GM11168 (cell line): ENCODE data around the gene TMEM98.
"Not testable (repeated sequence)": the region's sequence is repeated elsewhere in the genome, so short reads cannot be mapped to it uniquely, and the experiment has no call there.

Experiments used
- in situ Hi-C: fragments of 300-500 bp; cut with MboI; formaldehyde crosslinking; loops from one replicate; pipeline ENCODE4 v1.12.0; 2022; ENCODE audit warnings: low sequenced_read_pairs; ENCODE audit not compliant: unreplicated experiment

The TMEM98 gene

DNA sequence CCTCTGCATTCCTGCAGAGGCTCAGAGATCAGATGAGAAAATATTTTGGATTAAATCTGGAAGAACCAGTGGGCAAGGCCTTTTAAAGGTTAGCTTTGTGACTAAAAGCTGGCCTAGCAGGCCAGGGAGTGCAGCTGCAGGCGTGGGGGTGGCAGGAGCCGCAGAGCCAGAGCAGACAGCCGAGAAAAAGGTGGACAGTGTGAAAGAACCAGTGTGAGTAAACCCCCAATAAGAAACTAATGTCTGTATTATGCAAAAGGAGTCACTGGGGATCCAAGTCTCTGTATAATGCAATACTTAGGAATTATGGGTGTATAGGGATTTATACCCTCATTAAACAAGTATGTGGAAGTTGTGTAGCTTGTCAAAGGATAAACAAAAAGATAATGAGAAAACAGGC, 42.3 kb downstream of the TMEM98 start:
- in situ Hi-C loops = no loop called here

GRCh38 chr17:32971171-32971570, 43.2 kb downstream of the TMEM98 start:
- in situ Hi-C loops = no loop called here

- in situ Hi-C loops = no loop called here
Observed at GRCh38 chr17:32976131-32976530, 48.2 kb downstream of the TMEM98 start.

DNA sequence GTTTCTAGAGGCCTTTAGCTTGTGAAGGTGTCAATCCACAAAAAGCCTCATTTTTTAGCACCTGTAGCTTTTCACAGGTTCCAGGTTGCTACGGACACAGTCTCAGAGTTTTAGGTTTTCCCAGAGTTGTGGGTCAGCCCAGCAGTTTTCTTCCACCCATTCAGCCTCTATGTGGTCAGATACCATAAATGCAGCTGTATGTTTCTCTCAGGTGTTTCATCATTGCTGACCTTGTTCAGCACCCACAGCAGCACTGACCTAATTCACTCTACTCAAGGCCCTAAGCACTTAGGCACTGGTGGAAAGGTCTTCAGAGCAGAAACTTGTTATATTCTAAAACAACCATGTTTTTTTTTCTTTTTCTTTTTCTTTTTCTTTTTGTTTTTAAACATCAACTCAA, 48.7 kb downstream of the TMEM98 start:
- in situ Hi-C loops = no loop called here

- in situ Hi-C loops = no loop called here
Observed at GRCh38 chr17:32980230-32980629, 52.3 kb downstream of the TMEM98 start.

DNA sequence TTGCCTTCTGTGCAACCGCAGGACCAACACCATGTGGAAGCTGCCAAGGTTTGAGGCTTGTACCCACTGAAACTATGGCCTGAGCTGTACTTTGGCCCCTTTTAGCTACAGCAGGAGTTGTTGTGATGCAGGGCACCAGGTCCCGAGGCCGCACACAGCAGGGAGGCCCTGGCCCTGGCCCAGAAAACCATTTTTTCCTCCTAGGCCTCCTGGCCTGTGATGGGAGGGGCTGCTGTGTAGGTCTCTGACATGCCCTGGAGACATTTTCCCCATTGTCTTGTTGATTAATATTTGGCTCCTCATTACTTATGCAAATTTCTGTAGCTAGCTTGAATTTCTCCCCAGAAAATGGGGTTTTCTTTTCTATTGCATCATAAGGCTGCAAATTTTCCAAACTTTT, 53.7 kb downstream of the TMEM98 start:
- in situ Hi-C loops = not testable (repeated sequence)

DNA sequence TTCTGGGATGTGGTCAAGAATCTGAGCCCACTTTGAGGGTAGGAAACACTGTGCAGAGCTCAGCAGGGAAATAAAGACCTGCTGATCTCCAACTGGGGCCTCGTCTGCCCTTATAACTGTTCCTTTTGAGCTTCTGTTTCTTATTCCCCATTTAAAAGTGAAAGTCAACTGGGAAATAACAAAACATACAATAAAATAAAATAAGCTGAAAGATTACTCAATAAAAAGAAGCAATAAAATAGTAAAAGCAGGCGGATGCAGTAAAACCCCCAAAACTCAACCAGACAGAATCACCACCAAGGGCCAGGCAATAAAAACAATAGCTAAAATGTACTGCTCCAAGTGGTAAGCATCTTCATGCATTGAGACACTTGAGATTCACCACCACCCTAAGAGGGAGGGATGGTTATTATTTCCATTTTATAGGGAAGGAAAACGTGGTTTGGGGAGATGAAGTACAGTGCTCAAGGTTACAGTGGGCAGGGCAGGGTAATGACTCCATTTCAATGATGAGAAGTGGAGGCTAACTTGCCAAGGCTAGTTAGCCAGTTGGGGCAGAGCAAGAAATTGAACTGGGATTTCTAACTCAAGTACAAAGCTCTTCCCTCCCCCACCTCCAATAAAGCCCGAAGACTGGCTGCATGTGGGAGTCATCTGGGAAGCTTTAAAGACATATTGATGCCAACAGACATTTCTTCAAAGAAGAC, 57.2 kb downstream of the TMEM98 start:
- in situ Hi-C loops = no loop called here

DNA sequence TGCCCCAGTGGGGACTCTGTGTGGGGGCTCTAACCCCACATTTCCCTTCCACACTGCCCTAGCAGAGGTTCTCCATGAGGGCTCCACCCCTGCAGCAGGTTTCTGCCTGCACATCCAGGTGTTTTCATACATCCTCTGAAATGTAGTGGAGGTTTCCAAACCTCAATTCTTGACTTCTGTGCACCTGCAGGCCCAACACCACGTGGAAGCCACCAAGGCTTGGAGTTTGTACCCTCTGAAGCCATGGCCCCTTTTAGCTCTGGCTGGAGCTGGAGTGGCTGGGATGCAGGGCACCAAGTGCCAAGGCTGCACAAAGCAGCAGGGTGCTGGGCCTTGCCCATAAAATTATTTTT, 59.5 kb downstream of the TMEM98 start:
- in situ Hi-C loops = not testable (repeated sequence)

DNA sequence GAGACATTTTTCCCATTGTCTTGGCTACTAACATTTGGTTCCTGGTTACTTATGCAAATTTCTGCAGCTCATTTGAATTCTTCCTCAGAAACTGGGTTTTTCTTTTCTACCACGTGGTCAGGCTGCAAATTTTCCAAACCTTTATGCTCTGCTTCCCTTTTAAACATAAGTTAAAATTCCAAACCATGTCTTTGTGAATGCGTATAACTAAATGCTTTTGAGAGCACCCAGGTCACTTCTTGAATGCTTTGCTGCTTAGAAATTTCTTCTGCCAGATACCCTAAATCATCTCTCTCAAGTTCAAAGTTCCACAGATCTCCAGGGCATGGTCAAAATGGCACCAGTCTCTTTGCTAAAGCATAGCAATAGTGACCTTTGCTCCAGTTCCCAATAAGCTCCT, 59.9 kb downstream of the TMEM98 start:
- in situ Hi-C loops = not testable (repeated sequence)

- in situ Hi-C loops = no loop called here
Observed at GRCh38 chr17:32988481-32989101, 60.6 kb downstream of the TMEM98 start.

- in situ Hi-C loops = no loop called here
Observed at GRCh38 chr17:32992321-32993033, 64.5 kb downstream of the TMEM98 start.

- in situ Hi-C loops = no loop called here
Observed at GRCh38 chr17:32993977-32994376, 66.0 kb downstream of the TMEM98 start.
